IMR-90 (cell line): ENCODE results near the gene NAA15. TPM values are rescaled to one million over a fixed set of nuclear protein-coding genes. Genes with fewer than 3 reads are reported as not detected.

ENCODE experiments used
- ATAC-seq: fragments of 200-7000 bp; cut with Tn5 transposase; 2 replicates; pipeline ENCODE4 v1.9.1; 2020; ENCODE audit warnings: low read depth, mild to moderate bottlenecking, moderate library complexity
- BruUV-seq: library from RNA; stranded (reverse); fragments of 400-500 nt; replicated peaks from 2 replicates; lab custom pipeline; 2021; lab: Mats Ljungman, UMichigan
- CTCF ChIA-PET: fragments of 300-600 bp; formaldehyde crosslinking; extraction: SDS; loops from one replicate; lab custom pipeline; 2021; ENCODE audit warnings: antibody characterized with exemption; lab: Yijun Ruan, JAX
- POLR2A ChIA-PET: fragments of 300-600 bp; sonication (Branson Sonifier 250); formaldehyde crosslinking; loops from one replicate; lab custom pipeline; 2022; ENCODE audit warnings: antibody characterized with exemption; ENCODE audit not compliant: unreplicated experiment; lab: Charles Lee
- DNase-seq: peaks from one replicate; pipeline ENCODE4 v3.0.0; 2013
- H2AFZ ChIP-seq: replicated peaks from 2 replicates; pipeline ENCODE3; 2013; ENCODE audit warnings: low read length, mild to moderate bottlenecking; ENCODE audit not compliant: poor library complexity
- H2AK5ac ChIP-seq: 2 replicates; pipeline ENCODE4 v1.6.1; 2013; ENCODE audit warnings: low read depth, low read length, inconsistent platforms
- H2AK9ac ChIP-seq: replicated peaks from 2 replicates; pipeline ENCODE3; 2013; ENCODE audit warnings: mild to moderate bottlenecking, low read depth, low read length, moderate library complexity; ENCODE audit not compliant: poor library complexity
- H2BK120ac ChIP-seq: 2 replicates; pipeline ENCODE4 v1.6.1; 2013; ENCODE audit warnings: low read depth, low read length, inconsistent platforms
- H2BK15ac ChIP-seq: 3 replicates; pipeline ENCODE4 v1.6.1; 2013; ENCODE audit warnings: low read depth, low read length, inconsistent platforms
- H2BK20ac ChIP-seq: 2 replicates; pipeline ENCODE4 v1.6.1; 2013; ENCODE audit warnings: low read depth, mild to moderate bottlenecking, inconsistent platforms, low read length, moderate library complexity
- H2BK5ac ChIP-seq: 2 replicates; pipeline ENCODE4 v1.6.1; 2013; ENCODE audit warnings: mild to moderate bottlenecking, low read depth, low read length, inconsistent platforms; ENCODE audit not compliant: poor library complexity, severe bottlenecking
- H3K14ac ChIP-seq: replicated peaks from 2 replicates; pipeline ENCODE4 v1.6.1; 2013; ENCODE audit warnings: low read depth, low read length, inconsistent platforms
- H3K18ac ChIP-seq: 2 replicates; pipeline ENCODE4 v1.6.1; 2013; ENCODE audit warnings: low read depth, low read length, control low read depth
- H3K23ac ChIP-seq: 2 replicates; pipeline ENCODE4 v1.6.1; 2013; ENCODE audit warnings: low read depth, low read length, inconsistent platforms
- H3K27ac ChIP-seq: 2 replicates; pipeline ENCODE4 v1.5.1; 2013; ENCODE audit warnings: mild to moderate bottlenecking, control low read depth, low read length; ENCODE audit not compliant: insufficient read depth
- H3K27me3 ChIP-seq: 2 replicates; pipeline ENCODE4 v1.6.1; 2013; ENCODE audit warnings: low read length; ENCODE audit not compliant: control insufficient read depth, insufficient read depth
- H3K36me3 ChIP-seq: 2 replicates; pipeline ENCODE4 v1.6.1; 2013; ENCODE audit warnings: low read length, mixed read lengths; ENCODE audit not compliant: control insufficient read depth, insufficient read depth
- H3K4ac ChIP-seq: 2 replicates; pipeline ENCODE4 v1.6.1; 2013; ENCODE audit warnings: low read depth, low read length, inconsistent platforms
- H3K4me1 ChIP-seq: 2 replicates; pipeline ENCODE4 v1.6.1; 2013; ENCODE audit warnings: low read length, mixed read lengths; ENCODE audit not compliant: control insufficient read depth, insufficient read depth
- H3K4me2 ChIP-seq: 2 replicates; pipeline ENCODE4 v1.6.1; 2013; ENCODE audit warnings: low read depth, mild to moderate bottlenecking, control low read depth, low read length, moderate library complexity
- H3K4me3 ChIP-seq: 2 replicates; pipeline ENCODE4 v1.5.1; 2013; ENCODE audit warnings: low read depth, mild to moderate bottlenecking, control low read depth, low read length, moderate library complexity; ENCODE audit not compliant: insufficient read depth
- H3K56ac ChIP-seq: 2 replicates; pipeline ENCODE4 v1.6.1; 2013; ENCODE audit warnings: low read length, inconsistent platforms; ENCODE audit not compliant: insufficient read depth; ENCODE audit errors: extremely low read depth
- H3K79me1 ChIP-seq, 2 experiments: 2 replicates each; pipeline ENCODE4 v1.6.1; 2013; ENCODE audit warnings: low read length in 2 of 2, inconsistent platforms in 1 of 2, low read depth in 1 of 2
- H3K9ac ChIP-seq: 2 replicates; pipeline ENCODE4 v1.6.1; 2013; ENCODE audit warnings: low read depth, low read length, control low read depth
- H3K9me1 ChIP-seq: 2 replicates; pipeline ENCODE4 v1.6.1; 2013; ENCODE audit warnings: low read length, inconsistent platforms; ENCODE audit not compliant: insufficient read depth
- H3K9me3 ChIP-seq: 2 replicates; pipeline ENCODE4 v1.6.1; 2013; ENCODE audit warnings: low read length; ENCODE audit not compliant: control insufficient read depth, insufficient read depth
- H4K20me1 ChIP-seq: 2 replicates; pipeline ENCODE4 v1.6.1; 2013; ENCODE audit warnings: low read length, inconsistent platforms; ENCODE audit not compliant: insufficient read depth
- H4K5ac ChIP-seq: 2 replicates; pipeline ENCODE4 v1.6.1; 2013; ENCODE audit warnings: mild to moderate bottlenecking, low read depth, low read length, control low read depth
- H4K8ac ChIP-seq, 2 experiments: 2 replicates each; pipeline ENCODE4 v1.6.1; 2013; ENCODE audit warnings: low read depth in 2 of 2, low read length in 2 of 2, control low read depth in 1 of 2, inconsistent platforms in 1 of 2
- H4K91ac ChIP-seq: 2 replicates; pipeline ENCODE4 v1.6.1; 2013; ENCODE audit warnings: low read depth, low read length, inconsistent platforms; ENCODE audit not compliant: insufficient read depth
- BHLHE40 ChIP-seq: fragments of 150-350 bp; IDR thresholded peaks from 2 replicates; pipeline ENCODE4 v1.6.1; 2016; ENCODE audit warnings: mild to moderate bottlenecking, low read depth, low read length
- CEBPB ChIP-seq: IDR thresholded peaks from 2 replicates; pipeline ENCODE4 v1.6.1; 2012; ENCODE audit warnings: low read depth, low read length, improper control_type of control experiment
- CHD1 ChIP-seq: IDR thresholded peaks from 2 replicates; pipeline ENCODE4 v1.6.1; 2012; ENCODE audit warnings: low read depth, low read length, improper control_type of control experiment
- CTCF ChIP-seq: conservative IDR thresholded peaks from 2 replicates; pipeline ENCODE4 v1.5.1; 2012; ENCODE audit warnings: mild to moderate bottlenecking, low read depth, low read length, improper control_type of control experiment
- ELK1 ChIP-seq: fragments of 150-350 bp; IDR thresholded peaks from 2 replicates; pipeline ENCODE4 v1.6.1; 2016; ENCODE audit warnings: low read depth, mild to moderate bottlenecking, low read length, moderate library complexity, borderline replicate concordance
- FOS ChIP-seq: fragments of 150-350 bp; IDR thresholded peaks from 2 replicates; pipeline ENCODE4 v1.6.1; 2016; ENCODE audit warnings: low read depth, low read length
- MAFK ChIP-seq: IDR thresholded peaks from 2 replicates; pipeline ENCODE4 v1.6.1; 2012; ENCODE audit warnings: low read depth, low read length, improper control_type of control experiment
- MAZ ChIP-seq: IDR thresholded peaks from 2 replicates; pipeline ENCODE4 v1.6.1; 2012; ENCODE audit warnings: low read depth, mild to moderate bottlenecking, low read length, improper control_type of control experiment, moderate library complexity, borderline replicate concordance
- MXI1 ChIP-seq: IDR thresholded peaks from 2 replicates; pipeline ENCODE4 v1.6.1; 2012; ENCODE audit warnings: low read depth, mild to moderate bottlenecking, low read length, moderate library complexity, borderline replicate concordance
- NFE2L2 ChIP-seq: fragments of 150-350 bp; IDR thresholded peaks from 2 replicates; pipeline ENCODE4 v1.6.1; 2016; ENCODE audit warnings: low read depth, mild to moderate bottlenecking, low read length
- POLR2A ChIP-seq: IDR thresholded peaks from 2 replicates; pipeline ENCODE4 v1.6.1; 2012; ENCODE audit warnings: mild to moderate bottlenecking, low read depth, low read length
- RAD21 ChIP-seq: IDR thresholded peaks from 2 replicates; pipeline ENCODE4 v1.6.1; 2012; ENCODE audit warnings: low read length, improper control_type of control experiment
- RCOR1 ChIP-seq: IDR thresholded peaks from 2 replicates; pipeline ENCODE4 v1.6.1; 2012; ENCODE audit warnings: mild to moderate bottlenecking, low read length, improper control_type of control experiment; ENCODE audit not compliant: insufficient replicate concordance
- RFX5 ChIP-seq: IDR thresholded peaks from 2 replicates; pipeline ENCODE4 v1.8.0; 2012; ENCODE audit warnings: low read depth, mild to moderate bottlenecking, low read length, moderate library complexity
- SMC3 ChIP-seq: fragments of 150-350 bp; IDR thresholded peaks from 2 replicates; pipeline ENCODE4 v1.6.1; 2016; ENCODE audit warnings: low read depth, mild to moderate bottlenecking, antibody characterized with exemption, low read length, moderate library complexity
- USF2 ChIP-seq: fragments of 150-350 bp; IDR thresholded peaks from 2 replicates; pipeline ENCODE4 v1.6.1; 2017; ENCODE audit warnings: mild to moderate bottlenecking, antibody characterized with exemption, low read length, low read depth
- WGBS, 2 experiments: methylation state at CpG; one replicate each; pipeline versions ENCODE4 v1.1.5 to v1.1.7; 2013; ENCODE audit warnings: missing lambda C conversion rate in 2 of 2; ENCODE audit not compliant: insufficient read length in 1 of 2; ENCODE audit errors: extremely low coverage in 2 of 2; 5-methylcytosine and 5-hydroxymethylcytosine counted together
- dilution Hi-C: fragments of 300-500 bp; cut with HindIII; formaldehyde crosslinking; loops from one replicate; pipeline ENCODE4 v1.14.3; 2018; ENCODE audit warnings: low sequenced_read_pairs; ENCODE audit not compliant: unreplicated experiment
- in situ Hi-C: fragments of 300-500 bp; cut with MboI; formaldehyde crosslinking; loops from 3 replicates; pipeline ENCODE4 v1.14.3; 2019; ENCODE audit warnings: low sequenced_read_pairs, inconsistent platforms, mixed read lengths
- intact Hi-C: fragments of 100-400 bp; cut with micrococcal nuclease; formaldehyde crosslinking; loops from 2 replicates; pipeline ENCODE4 v1.10.0; 2022
- polyA plus RNA-seq, 3 experiments: library from polyadenylated mRNA; depleted of rRNA; stranded (reverse); fragments of >200 nt; gene quantifications; 2 replicates each; pipeline ENCODE4 v1.2.3, GENCODE V29; 2012; ENCODE audit warnings: low replicate concordance in 1 of 3
- total RNA-seq: library from RNA; depleted of rRNA; stranded (reverse); fragments of >200 nt; gene quantifications from 2 replicates; pipeline ENCODE4 v1.2.3, GENCODE V29; 2012

Gene NAA15
- total and polyA plus RNA-seq, 2 of the 4 experiments (the other 2 are of a cell fraction): 11.0 to 43.4 TPM

- Histone ChIP-seq H2AK5ac (no peak overlapping the region), H3K4me3 (no peak overlapping the region), H3K9me1 (no peaks in the 10 kb centered on the region), H4K5ac (no peak overlapping the region), H3K14ac (no peak overlapping the region), H3K36me3 (peaks cover 4% of the 10 kb centered on the region; the same call in 1 of the 2 replicates), H3K18ac (no peak overlapping the region), H2AFZ (no peak overlapping the region), H2BK5ac (no peak overlapping the region), H3K79me1 (no peaks in the 10 kb centered on the region; a peak in 1 of 4 replicates), H3K9ac (no peak overlapping the region), H3K23ac (no peak overlapping the region), H4K91ac (no peak overlapping the region), H2AK9ac (no peak overlapping the region), H3K9me3 (peaks cover 2% of the 10 kb centered on the region; the same call in 1 of the 2 replicates), H4K8ac (no peak overlapping the region), H3K4ac (no peak overlapping the region), H3K27ac (no peak overlapping the region), H2BK20ac (no peak overlapping the region), H3K4me2 (no peak overlapping the region), H2BK120ac (no peak overlapping the region), H2BK15ac (no peak overlapping the region), H4K20me1 (no peaks in the 10 kb centered on the region), H3K4me1 (no peaks in the 10 kb centered on the region), H3K27me3 (no peaks in the 10 kb centered on the region), H3K56ac (no peak overlapping the region)
- ATAC-seq (no peak), DNase-seq (no peak)
- ChIA-PET CTCF (no interaction called here), POLR2A (no interaction called here)
- no peak for TF ChIP-seq CEBPB
- no peak for TF ChIP-seq BHLHE40
- TF ChIP-seq FOS: no peak
- TF ChIP-seq SMC3: no peak
- no peak for TF ChIP-seq POLR2A
- no peak for TF ChIP-seq NFE2L2
- TF ChIP-seq MAZ: no peak
- no peak for TF ChIP-seq USF2
- TF ChIP-seq RCOR1: no peak
- no peak for TF ChIP-seq MAFK
- TF ChIP-seq ELK1: no peak
- TF ChIP-seq MXI1: no peak
- TF ChIP-seq CHD1: no peak
- no peak for TF ChIP-seq RFX5
- TF ChIP-seq CTCF: no peak
- TF ChIP-seq RAD21: no peak
- in situ Hi-C loops: no loop called here
- WGBS, 2 experiments: no CpG with 5 or more reads among the region's 23 CpGs
- intact Hi-C loops: no loop called here
- BruUV-seq: no TSS peak
- dilution Hi-C loops: no loop called here
Measured at GRCh38 chr4:139436122-139436521, 134.8 kb downstream of the NAA15 start.
